Psoas muscle (tissue), 8 donors: ENCODE measurements around the gene PKD2. TPM values are rescaled to one million over a fixed set of nuclear protein-coding genes. Genes with fewer than 3 reads are reported as not detected.
A peak's percentile ranks its signal among the peaks of the same experiment; 100 is the strongest.

Experiments
- ATAC-seq, 4 donors: fragments of 200-7000 bp; cut with Tn5 transposase; one replicate each; pipeline ENCODE4 v1.9.1; 2020; ENCODE audit warnings: moderate library complexity in 3 of 4, mild to moderate bottlenecking in 2 of 4
- DNase-seq, 2 donors: peaks; one replicate each; pipeline ENCODE4 v3.0.0-alpha.2; 2020
- H3K27ac ChIP-seq: fragments of 200-600 bp; one replicate; pipeline ENCODE4 v1.8.0; 2022
- H3K27me3 ChIP-seq, 3 donors: fragments of 200-600 bp in 1 of 3; one replicate each; pipeline versions ENCODE4 v1.6.1 to v1.8.0; 2013 to 2022; ENCODE audit warnings: low read length in 2 of 3, mild to moderate bottlenecking in 2 of 3, moderate library complexity in 1 of 3; ENCODE audit not compliant: insufficient read depth in 3 of 3
- H3K36me3 ChIP-seq, 2 donors: fragments of 200-600 bp in 1 of 2; one replicate each; pipeline versions ENCODE4 v1.6.1 to v1.8.0; 2013 to 2022; ENCODE audit warnings: low read depth in 1 of 2, mild to moderate bottlenecking in 1 of 2, moderate library complexity in 1 of 2; ENCODE audit not compliant: insufficient read depth in 1 of 2
- H3K4me1 ChIP-seq: fragments of 200-600 bp; one replicate; pipeline ENCODE4 v1.8.0; 2022
- H3K4me3 ChIP-seq: fragments of 200-600 bp; one replicate; pipeline ENCODE4 v1.8.0; 2022; ENCODE audit warnings: mild to moderate bottlenecking
- H3K9me3 ChIP-seq: fragments of 200-600 bp; one replicate; pipeline ENCODE4 v1.8.0; 2022
- WGBS, 3 donors: extraction: QIAGEN DNeasy Blood & Tissue Kit; methylation state at CpG; one replicate each; pipeline versions ENCODE4 v1.1.6 to v1.1.7; 2013; 5-methylcytosine and 5-hydroxymethylcytosine counted together
- intact Hi-C, 2 donors: fragments of 100-400 bp; cut with DNase I; formaldehyde crosslinking; loops; one replicate each; pipeline versions ENCODE4 v1.11.0 to v1.14.2; 2022
- long read RNA-seq, 2 donors: library from polyadenylated mRNA; unstranded; transcript quantifications; one replicate each; pipeline ENCODE4 v2.0.0, GENCODE V29; 2021
- polyA plus RNA-seq, 3 donors: library from polyadenylated mRNA; stranded (reverse); fragments of 200-250 nt; gene quantifications; one replicate each; pipeline ENCODE4 v1.2.3, GENCODE V29; 2013
- total RNA-seq, 4 donors: library from RNA; stranded (reverse); fragmentation: NEBNext Ultra II Directional in 2 of 4; extraction: Animal tissue kit (Norgen Biotek cat#: 25700) in 2 of 4; gene quantifications; one replicate each; pipeline versions ENCODE4 v1.2.1 to v1.2.4, GENCODE V29; 2021 to 2023
- TF ChIP-seq, protein P1 (sequence below): fragments of 200-600 bp; IDR thresholded peaks from one replicate; pipeline ENCODE4 v1.8.0; 2022; ENCODE audit warnings: antibody characterized with exemption
- donor health status: healthy with polysubstance abuse.
- donor health status: DM: no; HTN: no; CAD: no; lungs with moderate emphysema.
- donor health status: Bipolar disorder and iron deficiency.
- donor health status: healthy.
- donor health status: DM: yes; HTN: yes; CAD: no.
- donor health status: DM: no; HTN: no; CAD: no.
- donor health status: DM: no; HTN: no; CAD: no.
- donor health status: DM: yes; HTN: yes; CAD: no.

PKD2 gene
- total RNA-seq (1 to 10 TPM; 2.9 to 8.3 (median 5.4) TPM), polyA plus RNA-seq (1 to 10 TPM; 2.1 to 2.5 (median 2.4) TPM)
- long read RNA-seq, donor 1, partial matches to known transcripts: 2 of 2 reads
- long read RNA-seq, donor 1, other reads (novel, unspliced or antisense): 0 of 2 reads
- long read RNA-seq, donor 2, partial matches to known transcripts: 0 of 1 reads
- long read RNA-seq, donor 2, other reads (novel, unspliced or antisense): 1 of 1 reads

DNA sequence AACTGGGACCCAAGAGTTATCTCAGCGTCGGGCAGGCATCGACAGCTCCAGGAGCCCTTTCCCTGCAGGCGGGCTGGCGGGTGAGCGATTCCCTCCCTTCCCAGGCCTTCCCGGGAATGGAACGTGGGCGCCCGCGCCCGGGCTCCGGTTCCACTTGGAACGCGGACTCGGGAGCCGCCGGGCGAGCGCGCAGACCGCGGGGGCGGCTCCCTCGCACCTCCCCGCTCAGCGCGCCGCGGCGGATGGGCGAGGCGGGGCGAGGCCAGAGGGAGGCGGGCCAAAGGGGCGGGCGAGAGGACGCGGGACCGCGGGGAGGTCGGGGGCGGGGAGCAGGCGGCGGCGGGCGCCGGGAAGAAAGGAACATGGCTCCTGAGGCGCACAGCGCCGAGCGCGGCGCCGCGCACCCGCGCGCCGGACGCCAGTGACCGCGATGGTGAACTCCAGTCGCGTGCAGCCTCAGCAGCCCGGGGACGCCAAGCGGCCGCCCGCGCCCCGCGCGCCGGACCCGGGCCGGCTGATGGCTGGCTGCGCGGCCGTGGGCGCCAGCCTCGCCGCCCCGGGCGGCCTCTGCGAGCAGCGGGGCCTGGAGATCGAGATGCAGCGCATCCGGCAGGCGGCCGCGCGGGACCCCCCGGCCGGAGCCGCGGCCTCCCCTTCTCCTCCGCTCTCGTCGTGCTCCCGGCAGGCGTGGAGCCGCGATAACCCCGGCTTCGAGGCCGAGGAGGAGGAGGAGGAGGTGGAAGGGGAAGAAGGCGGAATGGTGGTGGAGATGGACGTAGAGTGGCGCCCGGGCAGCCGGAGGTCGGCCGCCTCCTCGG is at the start of gene PKD2:
Gene PKD2 (plus strand): TSS at position 332 of the 818 bp plus-strand sequence. CDS start 99 bp downstream, at position 431.
- intact Hi-C loops: no loop called here
- TF ChIP-seq, protein P1, sequence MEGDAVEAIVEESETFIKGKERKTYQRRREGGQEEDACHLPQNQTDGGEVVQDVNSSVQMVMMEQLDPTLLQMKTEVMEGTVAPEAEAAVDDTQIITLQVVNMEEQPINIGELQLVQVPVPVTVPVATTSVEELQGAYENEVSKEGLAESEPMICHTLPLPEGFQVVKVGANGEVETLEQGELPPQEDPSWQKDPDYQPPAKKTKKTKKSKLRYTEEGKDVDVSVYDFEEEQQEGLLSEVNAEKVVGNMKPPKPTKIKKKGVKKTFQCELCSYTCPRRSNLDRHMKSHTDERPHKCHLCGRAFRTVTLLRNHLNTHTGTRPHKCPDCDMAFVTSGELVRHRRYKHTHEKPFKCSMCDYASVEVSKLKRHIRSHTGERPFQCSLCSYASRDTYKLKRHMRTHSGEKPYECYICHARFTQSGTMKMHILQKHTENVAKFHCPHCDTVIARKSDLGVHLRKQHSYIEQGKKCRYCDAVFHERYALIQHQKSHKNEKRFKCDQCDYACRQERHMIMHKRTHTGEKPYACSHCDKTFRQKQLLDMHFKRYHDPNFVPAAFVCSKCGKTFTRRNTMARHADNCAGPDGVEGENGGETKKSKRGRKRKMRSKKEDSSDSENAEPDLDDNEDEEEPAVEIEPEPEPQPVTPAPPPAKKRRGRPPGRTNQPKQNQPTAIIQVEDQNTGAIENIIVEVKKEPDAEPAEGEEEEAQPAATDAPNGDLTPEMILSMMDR: no peak
- no peaks in the 10 kb centered on the region for H3K9me3 ChIP-seq
- peak; percentile 91 for DNase-seq
- peak within 1 kb of the TSS; percentile 86 for H3K4me3 ChIP-seq
- H3K4me1 ChIP-seq: peaks cover 22% of the 10 kb centered on the region
- H3K27me3 ChIP-seq: no peaks in the 10 kb centered on the region
- WGBS, 3 donors: 0% methylated on average over 63 to 116 of the region's 116 CpGs
- H3K36me3 ChIP-seq: no peaks in the 10 kb centered on the region
- ATAC-seq: peak; percentile 82 to 97 (median 94)
- peak within 1 kb of the TSS; percentile 70 for H3K27ac ChIP-seq

DNA sequence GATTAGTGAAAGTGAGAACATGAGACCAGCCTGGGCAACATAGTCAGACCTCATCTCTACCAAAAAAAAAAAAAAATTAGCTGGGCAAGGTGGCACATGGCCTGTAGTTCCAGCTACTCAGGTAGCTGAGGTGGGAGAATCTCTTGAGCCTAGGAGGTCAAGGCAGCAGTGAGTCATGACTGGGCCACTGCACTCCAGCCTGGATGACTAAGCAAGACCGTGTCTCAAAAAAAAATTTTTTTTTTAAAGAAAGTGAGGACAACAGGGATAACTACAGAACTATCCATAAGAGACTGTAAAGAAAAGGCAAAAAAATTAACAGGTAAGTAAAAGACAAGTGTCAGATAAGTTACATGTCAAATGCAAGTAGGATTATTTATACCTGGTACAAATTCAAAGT is 45.4 kb upstream of the PKD2 start:
- Histone ChIP-seq H3K4me3 (no peak overlapping the region), H3K27ac (no peak overlapping the region), H3K4me1 (no peaks in the 10 kb centered on the region), H3K36me3 (no peaks in the 10 kb centered on the region), H3K9me3 (no peaks in the 10 kb centered on the region), H3K27me3 (no peaks in the 10 kb centered on the region)
- TF ChIP-seq, protein P1: no peak
- ATAC-seq: no peak
- no peak for DNase-seq
- 36 to 70% (median 45%) methylated on average over 1 of the region's 1 CpG for WGBS, 3 donors
- intact Hi-C loops: no loop called here

DNA sequence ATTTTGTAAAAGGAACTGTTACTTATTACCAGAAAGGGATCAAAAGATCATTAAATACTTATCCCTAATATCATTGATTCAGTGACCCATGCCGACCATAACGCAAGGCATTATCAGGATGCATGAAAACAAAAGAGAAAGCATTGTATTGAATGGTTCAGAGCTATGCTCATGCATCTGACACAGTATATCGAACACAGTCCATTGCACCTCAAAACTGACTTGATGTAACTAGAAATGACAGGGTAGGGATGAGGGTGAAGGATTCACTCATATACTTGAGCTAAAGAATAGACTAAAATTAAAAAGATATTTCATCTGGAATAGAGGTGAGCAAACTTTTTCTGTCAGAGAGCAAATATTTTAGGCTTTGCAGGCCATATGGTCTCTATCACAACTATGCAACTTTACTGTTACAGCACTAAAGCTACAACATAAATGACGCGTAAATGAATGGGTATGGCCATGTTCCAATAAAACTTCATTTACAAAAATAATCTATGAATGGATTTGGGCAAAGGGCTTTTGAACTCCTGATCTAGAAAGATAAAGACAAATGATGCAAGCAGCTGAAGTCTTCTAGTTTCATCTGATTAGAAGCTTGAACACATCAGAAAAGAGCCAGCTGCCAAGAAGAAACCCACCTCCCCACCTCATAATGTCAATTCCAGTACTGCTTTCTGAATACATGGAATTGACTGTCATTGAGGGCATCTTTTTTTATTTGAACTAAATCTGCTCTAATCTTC is 44.9 kb upstream of the PKD2 start:
- Histone ChIP-seq H3K9me3 (no peaks in the 10 kb centered on the region), H3K4me1 (no peaks in the 10 kb centered on the region), H3K4me3 (no peak overlapping the region), H3K27ac (no peak overlapping the region), H3K36me3 (no peaks in the 10 kb centered on the region), H3K27me3 (no peaks in the 10 kb centered on the region)
- no peak for ATAC-seq
- intact Hi-C loops: no loop called here
- 83 to 87% (median 85%) methylated on average over 5 of the region's 5 CpGs for WGBS, 3 donors
- no peak for DNase-seq
- TF ChIP-seq, protein P1: no peak

DNA sequence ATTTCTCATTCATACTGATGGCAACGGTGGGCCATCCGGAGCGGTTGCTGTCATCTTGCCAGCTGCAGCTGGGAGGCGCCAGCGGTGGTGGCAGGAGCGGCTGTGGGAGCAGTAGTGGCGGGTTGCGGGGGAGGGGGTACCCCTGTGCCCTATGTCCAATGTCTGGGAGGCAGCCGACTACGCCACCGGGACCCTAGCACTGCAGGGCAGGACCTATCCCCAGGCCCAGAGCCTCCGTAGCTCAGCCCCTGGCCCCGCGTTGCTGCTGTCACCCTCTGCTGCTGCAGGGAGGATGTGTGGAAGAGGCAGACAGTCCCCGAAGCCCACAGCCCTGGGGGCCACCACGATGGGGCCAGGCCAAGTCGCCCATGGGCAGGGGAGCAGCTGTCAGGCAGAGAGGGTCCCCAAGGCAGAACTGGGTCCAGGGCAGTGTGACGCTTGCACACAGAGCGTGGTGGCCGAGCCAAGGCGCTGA is 41.9 kb upstream of the PKD2 start:
- Histone ChIP-seq H3K27ac (no peak overlapping the region), H3K36me3 (no peaks in the 10 kb centered on the region), H3K27me3 (no peaks in the 10 kb centered on the region), H3K9me3 (no peaks in the 10 kb centered on the region), H3K4me3 (no peak overlapping the region), H3K4me1 (no peaks in the 10 kb centered on the region)
- WGBS, 3 donors: 89 to 96% (median 92%) methylated on average over 21 of the region's 21 CpGs
- ATAC-seq (no peak), DNase-seq (no peak)
- intact Hi-C loops: no loop called here
- TF ChIP-seq, protein P1: no peak
